HepG2 (cell line): ENCODE data around the gene FBF1.
"Not testable (repeated sequence)": the region's sequence is repeated elsewhere in the genome, so short reads cannot be mapped to it uniquely, and the experiment has no call there.

ENCODE experiments used
- AGO1 ChIP-seq: fragments of 200-400 bp; formaldehyde crosslinking; IDR thresholded peaks from 2 replicates; pipeline ENCODE4 v1.6.1; 2017; ENCODE audit warnings: mild to moderate bottlenecking, low read depth, low read length, moderate library complexity; ENCODE audit not compliant: poor library complexity, severe bottlenecking
- ATF1 ChIP-seq: IDR thresholded peaks from 2 replicates; pipeline ENCODE4 v1.6.1; 2016; ENCODE audit warnings: mild to moderate bottlenecking, control low read depth
- CEBPB ChIP-seq: IDR thresholded peaks from 2 replicates; pipeline ENCODE4 v1.6.1; 2011; ENCODE audit warnings: low read depth, low read length, improper control_type of control experiment, borderline replicate concordance
- CREM ChIP-seq, 2 experiments: sonication (generic) in 1 of 2; formaldehyde crosslinking in 1 of 2; IDR thresholded peaks; 2 replicates each; pipeline versions ENCODE4 v1.4.0 to v1.6.1; 2016 to 2020; ENCODE audit warnings: antibody characterized with exemption in 1 of 2, mild to moderate bottlenecking in 1 of 2, missing genetic modification reagents in 1 of 2
- CTCF ChIP-seq: sonication (generic); formaldehyde crosslinking; IDR thresholded peaks from 2 replicates; pipeline ENCODE4 v1.5.0; 2020; ENCODE audit warnings: mild to moderate bottlenecking, missing genetic modification reagents, moderate library complexity
- EP300 ChIP-seq, 3 experiments: sonication (generic) in 1 of 3; formaldehyde crosslinking in 1 of 3; IDR thresholded peaks; 2 replicates each; pipeline versions ENCODE4 v1.5.1 to v1.6.1; 2011 to 2020; ENCODE audit warnings: low read depth in 2 of 3, low read length in 2 of 3, borderline replicate concordance in 1 of 3, improper control_type of control experiment in 1 of 3, mild to moderate bottlenecking in 1 of 3, missing genetic modification reagents in 1 of 3, moderate library complexity in 1 of 3
- FOXK2 ChIP-seq: fragments of 450-650 bp; IDR thresholded peaks from 2 replicates; pipeline ENCODE4 v1.6.1; 2016
- JUN ChIP-seq: sonication (generic); formaldehyde crosslinking; IDR thresholded peaks from 2 replicates; pipeline ENCODE4 v1.4.0; 2020; ENCODE audit warnings: mild to moderate bottlenecking, missing genetic modification reagents
- TBL1XR1 ChIP-seq: fragments of 150-350 bp; IDR thresholded peaks from 2 replicates; pipeline ENCODE4 v1.6.1; 2014; ENCODE audit warnings: borderline replicate concordance, low read length; ENCODE audit not compliant: partially characterized antibody
- THYN1 ChIP-seq: sonication (generic); formaldehyde crosslinking; IDR thresholded peaks from 2 replicates; pipeline ENCODE4 v1.8.1; 2023; ENCODE audit warnings: low read depth, mild to moderate bottlenecking, moderate library complexity, missing genetic modification reagents, borderline replicate concordance
- ZBTB40 ChIP-seq, 2 experiments: fragments of 450-650 bp in 1 of 2; sonication (generic) in 1 of 2; formaldehyde crosslinking in 1 of 2; IDR thresholded peaks; 2 replicates each; pipeline versions ENCODE4 v1.6.1 to v1.8.0; 2016 to 2022; ENCODE audit warnings: antibody characterized with exemption in 1 of 2, mild to moderate bottlenecking in 1 of 2, missing genetic modification reagents in 1 of 2
- ZNF576 ChIP-seq: sonication (generic); formaldehyde crosslinking; IDR thresholded peaks from 2 replicates; pipeline ENCODE4 v1.4.0; 2020; ENCODE audit warnings: mild to moderate bottlenecking, missing genetic modification reagents

- not testable (repeated sequence) for TF ChIP-seq CTCF (CRISPR knock-in tag); JUN; TBL1XR1; CREM (IDR thresholded peaks at IDR 0.05); CREM (CRISPR knock-in tag; IDR thresholded peaks at IDR 0.05); ZNF576 (CRISPR knock-in tag); ATF1 (CRISPR knock-in tag); ZBTB40 (IDR thresholded peaks at IDR 0.05); ZBTB40 (CRISPR knock-in tag; IDR thresholded peaks at IDR 0.05); EP300 (IDR thresholded peaks at IDR 0.05; ENCODE audit: low read depth in 2 of 2, low read length in 2 of 2); EP300 (CRISPR knock-in tag; IDR thresholded peaks at IDR 0.05; ENCODE audit: borderline replicate concordance); THYN1 (CRISPR knock-in tag); AGO1; CEBPB; FOXK2
Measured at GRCh38 chr17:75865404-75866188, 75.2 kb downstream of the FBF1 start.
